HepG2 (cell line): ENCODE results near the gene LRRC27. TPM values are rescaled to one million over a fixed set of nuclear protein-coding genes. Genes with fewer than 3 reads are reported as not detected.

Experiments
- GABPB1 ChIP-seq: IDR thresholded peaks from 2 replicates; pipeline ENCODE4 v1.6.1; 2016; ENCODE audit warnings: mild to moderate bottlenecking, missing genetic modification reagents, moderate library complexity, missing compliant biosample characterization
- HDAC1 ChIP-seq: sonication (generic); formaldehyde crosslinking; IDR thresholded peaks from 2 replicates; pipeline ENCODE4 v1.5.1; 2020; ENCODE audit warnings: mild to moderate bottlenecking, missing genetic modification reagents
- KDM2A ChIP-seq: sonication (generic); formaldehyde crosslinking; IDR thresholded peaks from 2 replicates; pipeline ENCODE4 v1.4.0; 2020; ENCODE audit warnings: low read depth, missing genetic modification reagents, borderline replicate concordance
- KLF6 ChIP-seq: IDR thresholded peaks from 2 replicates; pipeline ENCODE4 v1.8.0; 2016; ENCODE audit warnings: missing biosample characterization, missing genetic modification reagents
- MEF2D ChIP-seq: sonication (generic); formaldehyde crosslinking; IDR thresholded peaks from 2 replicates; pipeline ENCODE4 v1.5.1; 2020; ENCODE audit warnings: mild to moderate bottlenecking, missing genetic modification reagents
- NR2F1 ChIP-seq, 2 experiments: fragments of 450-650 bp in 1 of 2; formaldehyde crosslinking in 1 of 2; IDR thresholded peaks; 2 replicates each; pipeline versions ENCODE4 v1.5.0 to v1.6.1; 2016 to 2020; ENCODE audit warnings: mild to moderate bottlenecking in 1 of 2, missing compliant biosample characterization in 1 of 2, missing genetic modification reagents in 1 of 2, moderate library complexity in 1 of 2
- NR2F6 ChIP-seq, 2 experiments: IDR thresholded peaks; 2 replicates each; pipeline ENCODE4 v1.6.1; 2016; ENCODE audit warnings: antibody characterized with exemption in 1 of 2, mild to moderate bottlenecking in 1 of 2
- NRL ChIP-seq: sonication (generic); formaldehyde crosslinking; IDR thresholded peaks from 2 replicates; pipeline ENCODE4 v1.5.0; 2020; ENCODE audit warnings: missing genetic modification reagents, mild to moderate bottlenecking, moderate library complexity, borderline replicate concordance
- PHF21A ChIP-seq: sonication (generic); formaldehyde crosslinking; IDR thresholded peaks from 2 replicates; pipeline ENCODE4 v1.5.0; 2020; ENCODE audit warnings: mild to moderate bottlenecking, missing genetic modification reagents
- PHF8 ChIP-seq: sonication (generic); formaldehyde crosslinking; IDR thresholded peaks from 2 replicates; pipeline ENCODE4 v1.5.0; 2020; ENCODE audit warnings: missing genetic modification reagents
- RXRB ChIP-seq: IDR thresholded peaks from 2 replicates; pipeline ENCODE4 v1.6.1; 2016; ENCODE audit warnings: borderline replicate concordance, missing genetic modification reagents, missing compliant biosample characterization
- ZBTB7B ChIP-seq: sonication (generic); formaldehyde crosslinking; IDR thresholded peaks from 2 replicates; pipeline ENCODE4 v1.4.0; 2020; ENCODE audit warnings: missing genetic modification reagents
- ZNF124 ChIP-seq: sonication (generic); formaldehyde crosslinking; IDR thresholded peaks from 2 replicates; pipeline ENCODE4 v1.4.0; 2020; ENCODE audit warnings: missing genetic modification reagents
- ZNF263 ChIP-seq: sonication (generic); formaldehyde crosslinking; IDR thresholded peaks from 2 replicates; pipeline ENCODE4 v1.4.0; 2020; ENCODE audit warnings: missing genetic modification reagents
- ZNF746 ChIP-seq: sonication (generic); formaldehyde crosslinking; IDR thresholded peaks from 2 replicates; pipeline ENCODE4 v1.8.0; 2022; ENCODE audit warnings: mild to moderate bottlenecking, missing genetic modification reagents
- polyA plus RNA-seq, 8 experiments: library from polyadenylated mRNA; depleted of rRNA in 3 of 8; stranded (reverse) in 7 of 8; unstranded in 1 of 8; fragments of >200 nt; fragmentation: Illumina TruSeq in 4 of 8; extraction: Trizol in 4 of 8; gene quantifications; 2 replicates each; pipeline versions ENCODE4 v1.2.1 to v1.2.3, GENCODE V29; 2011 to 2016; ENCODE audit warnings: low read depth in 4 of 8, missing spikeins in 1 of 8, mixed read lengths in 1 of 8; ENCODE audit not compliant: insufficient read depth in 1 of 8
- total RNA-seq, 5 experiments: library from RNA; depleted of rRNA; stranded (reverse); fragments of >200 nt; fragmentation: Illumina TruSeq; extraction: Trizol; gene quantifications; 2 replicates each; pipeline ENCODE4 v1.2.3, GENCODE V29; 2016; ENCODE audit warnings: low read depth in 1 of 5
- TF ChIP-seq, protein P1 (sequence below), 2 experiments: sonication (generic) in 1 of 2; formaldehyde crosslinking in 1 of 2; IDR thresholded peaks; 2 replicates each; pipeline versions ENCODE4 v1.4.0 to v1.6.1; 2018 to 2020; ENCODE audit warnings: missing genetic modification reagents in 2 of 2, borderline replicate concordance in 1 of 2, low read depth in 1 of 2, mild to moderate bottlenecking in 1 of 2, missing biosample characterization in 1 of 2
- TF ChIP-seq, protein P2 (sequence below): sonication (generic); formaldehyde crosslinking; IDR thresholded peaks from 2 replicates; pipeline ENCODE4 v1.4.0; 2020; ENCODE audit warnings: missing genetic modification reagents

Gene LRRC27
- total and polyA plus RNA-seq, 2 of the 13 experiments (the other 11 are each of a cell fraction or from before 2014, with no cell fraction given), result 4.2 to 4.6 TPM

DNA sequence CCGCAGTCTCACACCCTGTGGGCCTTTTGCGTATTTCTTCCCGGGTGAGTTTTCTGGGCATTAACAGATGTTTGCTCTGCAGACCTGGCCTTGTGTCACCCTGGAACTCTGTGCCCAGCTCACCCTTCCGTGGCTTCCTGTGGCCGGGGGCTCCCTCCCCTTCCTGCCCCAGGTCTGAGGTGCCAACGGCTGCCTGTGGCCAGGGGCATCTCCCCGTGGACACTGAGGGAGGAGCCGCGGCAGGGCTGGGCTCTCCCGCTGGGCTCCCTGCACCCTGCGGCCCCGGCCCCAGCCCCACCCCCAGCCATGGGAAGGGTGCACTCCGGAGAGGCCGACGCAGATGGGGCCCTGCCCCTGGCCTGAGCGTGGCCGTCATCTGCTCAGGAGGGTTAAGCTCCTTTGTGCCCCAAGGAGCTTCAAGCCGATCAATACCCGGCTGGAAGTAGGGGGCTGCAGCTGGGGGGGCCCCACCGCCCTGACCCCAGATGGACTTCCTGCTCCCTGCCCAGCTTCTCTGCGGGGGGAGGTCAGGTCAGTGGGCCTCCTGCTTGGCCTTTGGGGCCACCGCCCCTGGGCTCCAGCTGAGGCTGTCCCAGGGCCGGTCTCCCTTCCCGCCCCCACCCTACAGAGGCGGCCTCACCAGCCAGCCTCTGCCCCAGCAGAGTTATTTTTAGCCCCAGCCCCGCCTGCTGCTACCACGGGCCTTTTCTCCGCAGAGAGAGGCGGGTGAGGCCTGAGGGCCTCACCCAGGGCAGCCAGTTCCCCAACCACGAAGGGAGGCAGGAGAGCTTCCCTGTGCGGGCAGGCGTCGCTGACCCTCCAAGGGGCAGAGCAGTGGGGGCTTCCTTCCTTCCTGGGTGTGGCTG, 89.2 kb downstream of the LRRC27 start (continued):
- TF ChIP-seq, protein P1, sequence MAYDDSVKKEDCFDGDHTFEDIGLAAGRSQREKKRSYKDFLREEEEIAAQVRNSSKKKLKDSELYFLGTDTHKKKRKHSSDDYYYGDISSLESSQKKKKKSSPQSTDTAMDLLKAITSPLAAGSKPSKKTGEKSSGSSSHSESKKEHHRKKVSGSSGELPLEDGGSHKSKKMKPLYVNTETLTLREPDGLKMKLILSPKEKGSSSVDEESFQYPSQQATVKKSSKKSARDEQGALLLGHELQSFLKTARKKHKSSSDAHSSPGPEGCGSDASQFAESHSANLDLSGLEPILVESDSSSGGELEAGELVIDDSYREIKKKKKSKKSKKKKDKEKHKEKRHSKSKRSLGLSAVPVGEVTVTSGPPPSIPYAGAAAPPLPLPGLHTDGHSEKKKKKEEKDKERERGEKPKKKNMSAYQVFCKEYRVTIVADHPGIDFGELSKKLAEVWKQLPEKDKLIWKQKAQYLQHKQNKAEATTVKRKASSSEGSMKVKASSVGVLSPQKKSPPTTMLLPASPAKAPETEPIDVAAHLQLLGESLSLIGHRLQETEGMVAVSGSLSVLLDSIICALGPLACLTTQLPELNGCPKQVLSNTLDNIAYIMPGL (CRISPR knock-in tag; IDR thresholded peaks at IDR 0.05; ENCODE audit: borderline replicate concordance in 1 of 2, low read depth in 1 of 2), result peak; percentile 26 to 41; a peak in 1 of 4 replicates
- TF ChIP-seq MEF2D (CRISPR knock-in tag), result peak; percentile 98
- TF ChIP-seq KDM2A, result peak; percentile 33; the same call in 1 of the 2 replicates
- TF ChIP-seq, protein P2, sequence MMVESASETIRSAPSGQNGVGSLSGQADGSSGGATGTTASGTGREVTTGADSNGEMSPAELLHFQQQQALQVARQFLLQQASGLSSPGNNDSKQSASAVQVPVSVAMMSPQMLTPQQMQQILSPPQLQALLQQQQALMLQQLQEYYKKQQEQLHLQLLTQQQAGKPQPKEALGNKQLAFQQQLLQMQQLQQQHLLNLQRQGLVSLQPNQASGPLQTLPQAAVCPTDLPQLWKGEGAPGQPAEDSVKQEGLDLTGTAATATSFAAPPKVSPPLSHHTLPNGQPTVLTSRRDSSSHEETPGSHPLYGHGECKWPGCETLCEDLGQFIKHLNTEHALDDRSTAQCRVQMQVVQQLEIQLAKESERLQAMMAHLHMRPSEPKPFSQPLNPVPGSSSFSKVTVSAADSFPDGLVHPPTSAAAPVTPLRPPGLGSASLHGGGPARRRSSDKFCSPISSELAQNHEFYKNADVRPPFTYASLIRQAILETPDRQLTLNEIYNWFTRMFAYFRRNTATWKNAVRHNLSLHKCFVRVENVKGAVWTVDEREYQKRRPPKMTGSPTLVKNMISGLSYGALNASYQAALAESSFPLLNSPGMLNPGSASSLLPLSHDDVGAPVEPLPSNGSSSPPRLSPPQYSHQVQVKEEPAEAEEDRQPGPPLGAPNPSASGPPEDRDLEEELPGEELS (CRISPR knock-in tag), result peak; percentile 27; the same call in 1 of the 2 replicates
- peak; percentile 54; the same call in 1 of the 2 replicates for TF ChIP-seq NR2F6 (IDR thresholded peaks at IDR 0.05)
- TF ChIP-seq NR2F6 (CRISPR knock-in tag; IDR thresholded peaks at IDR 0.05), result no peak; the same call in 1 of the 2 replicates
- peak; percentile 44; the same call in 1 of the 2 replicates for TF ChIP-seq HDAC1 (CRISPR knock-in tag)
- TF ChIP-seq PHF21A (CRISPR knock-in tag), result peak; percentile 83
- 0 out of 2 replicates have a peak, but pooled peaks have one; percentile 19 for TF ChIP-seq ZNF263
- peak; percentile 43; the same call in 1 of the 2 replicates for TF ChIP-seq KLF6 (CRISPR knock-in tag)
- 0 out of 2 replicates have a peak, but pooled peaks have one; percentile 26 for TF ChIP-seq ZNF124 (CRISPR knock-in tag)
- peak; percentile 69 for TF ChIP-seq PHF8
- TF ChIP-seq RXRB, result peak; percentile 37; the same call in 1 of the 2 replicates
- peak; percentile 35; the same call in 1 of the 2 replicates for TF ChIP-seq ZNF746 (CRISPR knock-in tag)
- TF ChIP-seq NRL (CRISPR knock-in tag), result 0 out of 2 replicates have a peak, but pooled peaks have one; percentile 39
- peak; percentile 74 for TF ChIP-seq ZBTB7B (CRISPR knock-in tag)
- TF ChIP-seq GABPB1 (CRISPR knock-in tag), result peak; percentile 50
- TF ChIP-seq NR2F1 (CRISPR knock-in tag; IDR thresholded peaks at IDR 0.05), result 0 out of 4 replicates have a peak, but pooled peaks of 1 of the 2 experiments have one; percentile 15
